ENCODE results near the gene PAPLN.

PAPLN gene

GRCh38 chr14:73253721-73254120 lies 16.4 kb downstream of the PAPLN start:
- no peak for DNase-seq (ENCODE audit: low read depth)
- no peak for TF ChIP-seq CTCF (IDR thresholded peaks at IDR 0.05; ENCODE audit: insufficient read depth, low read depth, low read length, missing control alignments)

DNA sequence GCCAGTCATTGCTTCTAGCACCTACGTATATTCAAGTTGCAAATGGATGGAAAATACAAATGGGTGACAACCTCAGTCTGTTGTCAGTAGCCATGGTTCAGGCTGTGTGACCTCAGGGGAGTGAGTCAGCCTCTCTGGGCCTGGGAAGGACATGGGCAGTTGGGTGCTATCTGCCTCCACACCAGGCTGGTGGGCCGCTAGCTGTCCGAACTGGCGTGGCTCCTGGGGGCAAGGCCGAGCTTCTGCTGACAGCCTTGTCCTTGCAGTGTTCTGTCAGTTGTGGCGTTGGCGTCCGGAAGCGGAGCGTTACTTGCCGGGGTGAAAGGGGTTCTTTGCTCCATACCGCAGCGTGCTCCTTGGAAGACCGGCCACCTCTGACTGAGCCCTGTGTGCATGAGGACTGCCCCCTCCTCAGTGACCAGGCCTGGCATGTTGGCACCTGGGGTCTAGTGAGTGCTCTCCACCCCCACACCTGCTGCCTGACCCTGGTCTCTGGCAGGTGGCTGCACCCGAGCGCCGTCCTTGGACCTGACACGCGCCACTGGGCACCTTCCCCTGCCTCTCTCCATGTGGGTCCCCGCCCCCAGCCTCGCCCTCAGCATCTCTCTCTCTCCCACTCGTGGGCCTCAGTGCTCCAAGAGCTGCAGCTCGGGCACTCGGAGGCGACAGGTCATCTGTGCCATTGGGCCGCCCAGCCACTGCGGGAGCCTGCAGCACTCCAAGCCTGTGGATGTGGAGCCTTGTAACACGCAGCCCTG lies 17.1 kb downstream of the PAPLN start:
- TF ChIP-seq CTCF (IDR thresholded peaks at IDR 0.05; ENCODE audit: insufficient read depth, low read depth, low read length, missing control alignments), result no peak
- DNase-seq (ENCODE audit: low read depth), result no peak
- no peak overlapping the region for H3K4me3 ChIP-seq (ENCODE audit: low read length)

More at GRCh38 chr14:73253721-73254120, 16.4 kb downstream of the PAPLN start:
- H3K4me3 ChIP-seq (ENCODE audit: low read length), result no peak overlapping the region

DNA sequence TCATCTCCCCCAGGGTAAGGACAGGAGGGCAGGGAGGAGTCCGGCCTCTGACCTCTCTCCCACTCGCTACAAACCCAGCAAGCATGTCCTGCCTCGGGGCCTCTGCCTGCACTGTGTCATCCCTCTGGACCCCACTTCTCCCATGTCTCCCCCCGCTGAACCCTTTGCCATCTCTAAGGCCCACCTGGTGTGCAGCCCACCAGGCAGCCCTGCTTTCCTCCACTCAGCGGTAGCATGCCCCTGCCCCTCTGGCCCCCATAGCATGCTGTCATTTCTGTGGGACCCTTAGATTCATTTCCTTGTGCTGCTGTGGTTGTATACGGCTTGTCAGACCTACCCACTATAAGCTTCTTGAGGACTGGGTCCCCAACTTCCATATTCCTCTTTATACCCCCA lies 17.7 kb downstream of the PAPLN start:
- DNase-seq (ENCODE audit: low read depth), result no peak
- no peak for TF ChIP-seq CTCF (IDR thresholded peaks at IDR 0.05; ENCODE audit: insufficient read depth, low read depth, low read length, missing control alignments)
- H3K4me3 ChIP-seq (ENCODE audit: low read length), result no peak overlapping the region

GRCh38 chr14:73255693-73256225 lies 18.5 kb downstream of the PAPLN start:
- H3K4me3 ChIP-seq (ENCODE audit: low read length), result no peak overlapping the region
- no peak for TF ChIP-seq CTCF (IDR thresholded peaks at IDR 0.05; ENCODE audit: insufficient read depth, low read depth, low read length, missing control alignments)
- no peak for DNase-seq (ENCODE audit: low read depth)

GRCh38 chr14:73258076-73258475 lies 20.8 kb downstream of the PAPLN start:
- DNase-seq (ENCODE audit: low read depth), result no peak
- no peak overlapping the region for H3K4me3 ChIP-seq (ENCODE audit: low read length)
- TF ChIP-seq CTCF (IDR thresholded peaks at IDR 0.05; ENCODE audit: insufficient read depth, low read depth, low read length, missing control alignments), result no peak

DNA sequence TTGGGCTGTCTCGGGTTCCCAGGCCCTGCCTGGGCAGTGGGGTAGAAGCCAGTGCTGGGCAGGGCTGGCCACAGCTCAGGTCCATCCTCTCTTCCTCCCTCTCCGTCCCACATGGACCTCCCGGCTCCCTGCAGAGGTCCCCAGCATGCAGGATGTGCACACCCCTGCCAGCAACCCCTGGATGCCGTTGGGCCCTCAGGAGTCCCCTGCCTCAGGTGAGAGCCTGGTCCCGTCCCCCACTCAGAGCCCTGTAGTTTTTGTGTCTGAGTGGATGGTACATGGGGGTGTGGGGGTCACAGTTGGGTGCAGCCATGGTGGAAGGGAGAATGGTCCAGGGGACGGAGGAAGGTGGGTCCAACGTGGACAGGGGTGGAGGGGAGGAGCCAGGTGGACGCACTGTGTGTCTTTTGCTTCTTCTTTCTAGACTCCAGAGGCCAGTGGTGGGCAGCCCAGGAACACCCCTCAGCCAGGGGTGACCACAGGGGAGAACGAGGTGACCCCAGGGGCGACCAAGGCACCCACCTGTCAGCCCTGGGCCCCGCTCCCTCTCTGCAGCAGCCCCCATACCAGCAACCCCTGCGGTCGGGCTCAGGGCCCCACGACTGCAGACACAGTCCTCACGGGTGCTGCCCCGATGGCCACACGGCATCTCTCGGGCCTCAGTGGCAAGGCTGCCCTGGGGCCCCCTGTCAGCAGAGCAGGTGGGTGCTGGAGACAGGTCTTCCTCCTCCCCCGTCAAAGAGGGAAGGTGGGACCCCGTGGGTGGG lies 21.7 kb downstream of the PAPLN start:
- H3K4me3 ChIP-seq (ENCODE audit: low read length), result no peak overlapping the region
- no peak for TF ChIP-seq CTCF (IDR thresholded peaks at IDR 0.05; ENCODE audit: insufficient read depth, low read depth, low read length, missing control alignments)
- no peak for DNase-seq (ENCODE audit: low read depth)
